Smooth muscle cell (in vitro differentiated cells): Measurements from ENCODE around the gene MYL4. TPM values are rescaled to one million over a fixed set of nuclear protein-coding genes. Genes with fewer than 3 reads are reported as not detected.

ENCODE experiments used
- DNase-seq: peaks from one replicate; lab custom pipeline; 2025; ENCODE audit not compliant: unreplicated experiment; lab: John Stamatoyannopoulos, UW
- H2AFZ ChIP-seq: fragments of 200-600 bp; sonication (generic); 2 replicates; pipeline ENCODE4 v1.6.0; 2016; ENCODE audit warnings: antibody characterized with exemption, low read depth, mild to moderate bottlenecking
- H3F3A ChIP-seq: fragments of 200-600 bp; sonication (generic); 2 replicates; pipeline ENCODE4 v1.6.0; 2017; ENCODE audit warnings: antibody characterized with exemption, low read depth
- H3K27ac ChIP-seq: fragments of 200-600 bp; sonication (generic); 2 replicates; pipeline ENCODE4 v1.5.1; 2016; ENCODE audit warnings: low read depth, mild to moderate bottlenecking
- H3K27me3 ChIP-seq: fragments of 200-600 bp; sonication (generic); 2 replicates; pipeline ENCODE4 v1.6.1; 2016; ENCODE audit warnings: low read depth, mild to moderate bottlenecking
- H3K36me3 ChIP-seq: fragments of 200-600 bp; sonication (generic); 2 replicates; pipeline ENCODE4 v1.5.1; 2016; ENCODE audit warnings: low read depth
- H3K4me1 ChIP-seq: fragments of 200-600 bp; sonication (generic); 2 replicates; pipeline ENCODE4 v1.5.1; 2016; ENCODE audit warnings: low read depth
- H3K4me2 ChIP-seq: fragments of 200-600 bp; sonication (generic); 2 replicates; pipeline ENCODE4 v1.6.0; 2016; ENCODE audit warnings: mild to moderate bottlenecking
- H3K4me3 ChIP-seq: fragments of 200-600 bp; sonication (generic); 2 replicates; pipeline ENCODE4 v1.5.1; 2016; ENCODE audit warnings: mild to moderate bottlenecking
- H3K79me2 ChIP-seq: fragments of 200-600 bp; sonication (generic); 2 replicates; pipeline ENCODE4 v1.6.0; 2016; ENCODE audit warnings: low read depth, mild to moderate bottlenecking
- H3K9ac ChIP-seq: fragments of 200-600 bp; sonication (generic); 2 replicates; pipeline ENCODE4 v1.6.0; 2016; ENCODE audit warnings: low read depth
- H3K9me3 ChIP-seq: fragments of 200-600 bp; sonication (generic); replicated peaks from 2 replicates; pipeline ENCODE4 v1.5.1; 2016; ENCODE audit warnings: low read depth
- H4K20me1 ChIP-seq: fragments of 200-600 bp; sonication (generic); 2 replicates; pipeline ENCODE4 v1.6.0; 2016; ENCODE audit warnings: low read depth
- WGBS: methylation state at CpG from one replicate; pipeline ENCODE4 v1.1.7; 2016; ENCODE audit warnings: low lambda C conversion rate; 5-methylcytosine and 5-hydroxymethylcytosine counted together
- polyA plus RNA-seq: library from polyadenylated mRNA; unstranded; fragments of >200 nt; fragmentation: Nextera tagmentation; extraction: Ambion mirVana; gene quantifications from 2 replicates; pipeline ENCODE4 v1.2.1, GENCODE V29; 2016
- total RNA-seq: library from RNA; depleted of rRNA; stranded (reverse); fragments of >200 nt; gene quantifications from 2 replicates; pipeline ENCODE4 v1.2.3, GENCODE V29; 2014
- TF ChIP-seq, protein P1 (sequence below): fragments of 200-600 bp; sonication (generic); IDR thresholded peaks from 2 replicates; pipeline ENCODE4 v1.5.1; 2017; ENCODE audit warnings: borderline replicate concordance, mild to moderate bottlenecking, antibody characterized with exemption; ENCODE audit not compliant: insufficient read depth, poor library complexity, severe bottlenecking

Gene MYL4
- total and polyA plus RNA-seq, 2 experiments from 2014 or later: 6.5 to 8.3 TPM

DNA sequence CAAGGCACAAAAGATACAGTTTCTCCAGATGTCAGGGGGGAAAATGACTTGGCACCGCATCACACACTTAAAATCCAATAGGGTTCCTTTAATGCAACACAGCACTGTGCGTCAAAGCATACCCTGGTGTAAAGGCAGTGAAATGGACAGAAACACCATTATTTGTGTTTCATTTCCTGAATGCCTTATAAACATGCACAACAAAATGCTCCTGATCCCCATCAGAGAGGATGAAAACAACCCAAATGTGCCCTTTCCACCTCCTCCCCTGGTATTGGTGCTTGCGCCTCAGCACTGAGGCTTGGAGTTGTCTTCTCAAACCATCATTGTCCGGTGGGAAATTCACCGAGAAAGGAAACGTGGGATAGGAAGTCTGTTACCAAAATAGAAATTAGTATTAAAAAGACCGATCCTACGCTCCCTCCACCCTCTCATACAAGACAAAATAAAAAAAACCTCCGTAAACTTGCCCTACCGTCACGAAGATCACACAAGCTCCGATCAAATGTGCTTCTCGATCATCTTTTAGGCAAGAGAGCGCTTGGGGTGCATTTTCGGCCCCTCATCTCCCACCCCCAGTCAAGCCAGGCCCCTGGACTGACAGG lies 20.8 kb upstream of the MYL4 start:
- Histone ChIP-seq H3K4me2 (peak overlapping the region; percentile 89), H3K79me2 (peaks cover 53% of the 10 kb centered on the region), H2AFZ (peak overlapping the region; percentile 73), H3K4me3 (peak overlapping the region; percentile 70), H3K27me3 (no peaks in the 10 kb centered on the region), H3K9me3 (no peaks in the 10 kb centered on the region), H3K36me3 (no peaks in the 10 kb centered on the region), H3K4me1 (peaks cover 29% of the 10 kb centered on the region), H3F3A (no peaks in the 10 kb centered on the region), H3K9ac (peak overlapping the region; percentile 98), H4K20me1 (peaks cover 48% of the 10 kb centered on the region), H3K27ac (peak overlapping the region; percentile 96)
- 2% methylated on average over 15 of the region's 15 CpGs for WGBS
- TF ChIP-seq, protein P1, sequence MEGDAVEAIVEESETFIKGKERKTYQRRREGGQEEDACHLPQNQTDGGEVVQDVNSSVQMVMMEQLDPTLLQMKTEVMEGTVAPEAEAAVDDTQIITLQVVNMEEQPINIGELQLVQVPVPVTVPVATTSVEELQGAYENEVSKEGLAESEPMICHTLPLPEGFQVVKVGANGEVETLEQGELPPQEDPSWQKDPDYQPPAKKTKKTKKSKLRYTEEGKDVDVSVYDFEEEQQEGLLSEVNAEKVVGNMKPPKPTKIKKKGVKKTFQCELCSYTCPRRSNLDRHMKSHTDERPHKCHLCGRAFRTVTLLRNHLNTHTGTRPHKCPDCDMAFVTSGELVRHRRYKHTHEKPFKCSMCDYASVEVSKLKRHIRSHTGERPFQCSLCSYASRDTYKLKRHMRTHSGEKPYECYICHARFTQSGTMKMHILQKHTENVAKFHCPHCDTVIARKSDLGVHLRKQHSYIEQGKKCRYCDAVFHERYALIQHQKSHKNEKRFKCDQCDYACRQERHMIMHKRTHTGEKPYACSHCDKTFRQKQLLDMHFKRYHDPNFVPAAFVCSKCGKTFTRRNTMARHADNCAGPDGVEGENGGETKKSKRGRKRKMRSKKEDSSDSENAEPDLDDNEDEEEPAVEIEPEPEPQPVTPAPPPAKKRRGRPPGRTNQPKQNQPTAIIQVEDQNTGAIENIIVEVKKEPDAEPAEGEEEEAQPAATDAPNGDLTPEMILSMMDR: no peak
- no peak for DNase-seq

DNA sequence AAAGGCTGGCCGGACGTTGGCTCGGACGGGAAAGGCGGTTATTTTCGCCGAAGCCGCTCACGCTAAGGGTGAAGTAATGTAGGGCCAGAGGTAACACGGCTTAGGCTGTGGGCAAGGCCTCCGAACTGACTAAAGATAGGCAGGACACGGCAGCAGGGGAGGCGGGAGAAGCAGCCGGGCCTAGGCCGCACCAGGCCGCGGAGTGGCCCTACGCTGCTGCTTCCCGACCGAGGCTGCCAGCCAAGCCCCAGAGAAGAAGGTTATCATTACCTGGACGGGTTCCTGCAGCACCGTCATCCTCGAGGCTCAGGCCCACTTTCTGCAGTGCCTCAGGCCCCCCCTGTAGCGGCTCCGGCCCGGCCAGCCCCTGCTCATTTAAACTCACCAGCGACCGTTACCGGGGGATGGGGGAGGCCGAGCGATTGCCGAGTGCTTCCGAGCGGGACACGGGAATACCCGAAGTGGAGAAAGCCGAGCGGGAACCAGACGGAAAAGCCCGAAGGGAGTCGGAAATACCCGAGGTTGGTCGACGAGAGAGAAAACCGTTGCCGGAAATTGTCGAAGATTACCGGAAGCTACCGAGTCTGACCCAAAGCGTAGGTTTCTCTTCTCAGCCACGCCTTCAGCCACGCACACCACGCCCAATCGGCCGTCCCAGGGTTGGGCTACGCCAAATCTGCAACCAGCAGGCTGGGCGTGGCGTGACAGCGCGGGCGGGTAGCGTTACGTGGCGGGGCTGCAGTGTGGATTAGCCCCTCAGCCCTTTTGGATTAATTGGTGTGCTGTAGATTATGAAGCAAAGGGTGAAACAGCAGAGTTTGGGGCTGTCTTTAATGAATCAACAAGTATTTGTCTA lies 20.0 kb upstream of the MYL4 start, which contains the start of gene CDC27:
Gene CDC27, minus strand, starts transcription at position 420 of the 856 bp plus-strand sequence. Its CDS starts 123 bp downstream, at position 297.
- H3F3A ChIP-seq: no peaks in the 10 kb centered on the region
- DNase-seq: peak; percentile 99
- H3K27ac ChIP-seq: peak within 1 kb of the TSS; percentile 96
- TF ChIP-seq, protein P1: no peak
- peaks cover 46% of the 10 kb centered on the region for H3K79me2 ChIP-seq
- no peaks in the 10 kb centered on the region for H3K36me3 ChIP-seq
- H4K20me1 ChIP-seq: peaks cover 41% of the 10 kb centered on the region
- no peaks in the 10 kb centered on the region for H3K9me3 ChIP-seq
- H3K27me3 ChIP-seq: no peaks in the 10 kb centered on the region
- under 1% methylated on average over 64 of the region's 64 CpGs for WGBS
- H3K4me1 ChIP-seq: peaks cover 28% of the 10 kb centered on the region
- peak within 1 kb of the TSS; percentile 89 for H3K4me2 ChIP-seq
- peak within 1 kb of the TSS; percentile 73 for H2AFZ ChIP-seq
- H3K9ac ChIP-seq: peak within 1 kb of the TSS; percentile 98
- H3K4me3 ChIP-seq: peak within 1 kb of the TSS; percentile 70

DNA sequence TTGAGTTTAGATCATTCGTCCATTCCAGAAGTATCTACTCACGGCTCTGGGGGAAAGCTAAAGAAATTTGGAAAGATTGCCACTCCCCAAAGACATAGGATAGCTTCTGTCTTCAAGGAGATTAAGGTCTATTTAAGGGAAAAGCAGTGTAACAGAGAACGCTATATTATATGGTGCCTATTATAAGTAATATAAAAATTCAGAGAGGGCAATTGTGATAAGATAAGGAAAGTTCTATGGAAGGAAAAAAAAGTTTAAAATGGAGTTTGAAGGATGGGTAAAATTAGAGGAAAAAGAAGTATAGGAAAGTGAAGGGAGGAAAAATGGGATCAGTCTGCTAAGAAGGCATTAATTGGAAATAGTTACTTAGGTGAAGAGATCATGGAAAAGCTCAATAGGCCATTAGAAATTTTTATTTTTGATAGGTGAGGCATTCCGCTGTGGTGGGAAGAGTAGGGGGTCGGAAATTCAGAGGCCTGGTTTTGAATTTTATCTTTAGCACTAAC lies 19.4 kb upstream of the MYL4 start:
- H3K9ac ChIP-seq: no peak overlapping the region
- no peaks in the 10 kb centered on the region for H3F3A ChIP-seq
- peaks cover 34% of the 10 kb centered on the region for H4K20me1 ChIP-seq
- no peak for DNase-seq
- H3K27ac ChIP-seq: peak overlapping the region; percentile 31
- H3K4me2 ChIP-seq: peak overlapping the region; percentile 79
- H3K79me2 ChIP-seq: peaks cover 39% of the 10 kb centered on the region
- H3K27me3 ChIP-seq: no peaks in the 10 kb centered on the region
- peak overlapping the region; percentile 70 for H3K4me3 ChIP-seq
- no peaks in the 10 kb centered on the region for H3K9me3 ChIP-seq
- peaks cover 28% of the 10 kb centered on the region for H3K4me1 ChIP-seq
- TF ChIP-seq, protein P1: no peak
- H2AFZ ChIP-seq: peak overlapping the region; percentile 32
- 46% methylated on average over 5 of the region's 5 CpGs for WGBS
- H3K36me3 ChIP-seq: no peaks in the 10 kb centered on the region
